ENCODE data around the gene RARS2. TPM values are rescaled to one million over a fixed set of nuclear protein-coding genes. Genes with fewer than 3 reads are reported as not detected.
A peak's percentile ranks its signal among the peaks of the same experiment; 100 is the strongest.

The RARS2 gene
- total RNA-seq, 1 donor from 2014 or later: 31.7 TPM

GRCh38 chr6:87572883-87573282 is 16.9 kb downstream of the RARS2 start:
- DNase-seq: no peak

- DNase-seq: no peak
Measured at GRCh38 chr6:87572021-87572420, 17.8 kb downstream of the RARS2 start.

- no peak for DNase-seq
Measured at GRCh38 chr6:87561017-87561416, 28.8 kb downstream of the RARS2 start.

- no peak for DNase-seq
Measured at GRCh38 chr6:87558446-87558845, 31.3 kb downstream of the RARS2 start.

- DNase-seq: no peak
Measured at GRCh38 chr6:87555506-87555905, 34.3 kb downstream of the RARS2 start.

GRCh38 chr6:87553159-87553765 is 36.5 kb downstream of the RARS2 start:
- no peak for DNase-seq

GRCh38 chr6:87551799-87552198 is 38.0 kb downstream of the RARS2 start:
- DNase-seq: no peak

- DNase-seq: no peak
Measured at GRCh38 chr6:87544474-87544735, 45.4 kb downstream of the RARS2 start.

GRCh38 chr6:87543696-87544473 is 45.9 kb downstream of the RARS2 start:
- no peak for DNase-seq

- no peak for DNase-seq
Measured at GRCh38 chr6:87541744-87542143, 48.0 kb downstream of the RARS2 start.

- no peak for DNase-seq
Measured at GRCh38 chr6:87541041-87541440, 48.7 kb downstream of the RARS2 start.

- DNase-seq: peak; percentile 81
Measured at GRCh38 chr6:87540539-87540938, 49.2 kb downstream of the RARS2 start.

- DNase-seq: no peak
Measured at GRCh38 chr6:87539554-87539953, 50.2 kb downstream of the RARS2 start.

- DNase-seq: no peak
Measured at GRCh38 chr6:87538510-87539260, 51.1 kb downstream of the RARS2 start.

- no peak for DNase-seq
Measured at GRCh38 chr6:87534377-87535047, 55.3 kb downstream of the RARS2 start.

- no peak for DNase-seq
Measured at GRCh38 chr6:87529221-87529620, 60.6 kb downstream of the RARS2 start.

GRCh38 chr6:87522686-87523085 is 67.1 kb downstream of the RARS2 start:
- no peak for DNase-seq

- DNase-seq: no peak
Measured at GRCh38 chr6:87518453-87518852, 71.3 kb downstream of the RARS2 start.

GRCh38 chr6:87514831-87515230 is 75.0 kb downstream of the RARS2 start:
- DNase-seq: peak; percentile 13

GRCh38 chr6:87504441-87504840 is 85.3 kb downstream of the RARS2 start:
- DNase-seq: no peak

GRCh38 chr6:87501809-87502572 is 87.8 kb downstream of the RARS2 start:
- DNase-seq: peak; percentile 27

GRCh38 chr6:87498048-87498447 is 91.7 kb downstream of the RARS2 start:
- no peak for DNase-seq

All from dermis blood vessel endothelial cell (primary cell).